ENCODE data around the gene ADORA2B. TPM values are rescaled to one million over a fixed set of nuclear protein-coding genes. Genes with fewer than 3 reads are reported as not detected.

The ADORA2B gene
- total and polyA plus RNA-seq, 2 of the 8 experiments (the other 6 are each of a cell fraction or from before 2014, with no cell fraction given), result 2.6 to 8.2 TPM

GRCh38 chr17:15947976-15948752 is 3.2 kb downstream of the ADORA2B start:
- H3K4me2 ChIP-seq (ENCODE audit: insufficient read depth in 1 of 2, low read depth in 2 of 2, low read length in 2 of 2), result no peak overlapping the region
- POLR2A ChIA-PET (ENCODE audit: partially characterized antibody), result interaction anchor here (1.1 to 3.9 kb wide), 2 partner anchors 18 to 51 kb away, joined by 4 to 25 read pairs; partner anchors contain the start of genes TTC19 and ZSWIM7
- TF ChIP-seq ATF2 (IDR thresholded peaks at IDR 0.05; ENCODE audit: low read length), result no peak
- no peak for TF ChIP-seq SP1 (IDR thresholded peaks at IDR 0.05; ENCODE audit: low read depth, low read length)
- TF ChIP-seq KDM1A (IDR thresholded peaks at IDR 0.05; ENCODE audit: borderline replicate concordance, low read length), result no peak
- no peak for TF ChIP-seq RBBP5 (IDR thresholded peaks at IDR 0.05; ENCODE audit: borderline replicate concordance, low read depth, low read length)
- no peak for TF ChIP-seq SIN3A (conservative IDR thresholded peaks at IDR 0.05 in 1 of 2, IDR thresholded peaks at IDR 0.05 in 1 of 2; ENCODE audit: low read depth in 1 of 2, low read length in 2 of 2)
- TF ChIP-seq CHD2 (IDR thresholded peaks at IDR 0.05; ENCODE audit: low read length), result no peak
- no peak for TF ChIP-seq POLR2A (IDR thresholded peaks at IDR 0.05; ENCODE audit: control extremely low read depth in 1 of 2, low read depth in 2 of 2, low read length in 2 of 2)
- TF ChIP-seq FOSL1 (IDR thresholded peaks at IDR 0.05; ENCODE audit: insufficient read depth, low read depth, low read length), result no peak
- TF ChIP-seq SIX5 (IDR thresholded peaks at IDR 0.05; ENCODE audit: low read depth, low read length), result no peak
- TF ChIP-seq CREB1 (IDR thresholded peaks at IDR 0.05), result no peak
- no peak for TF ChIP-seq RFX5 (IDR thresholded peaks at IDR 0.05; ENCODE audit: borderline replicate concordance, low read depth, low read length)

More at GRCh38 chr17:15947976-15948752, 3.2 kb downstream of the ADORA2B start:
- no peaks in the 10 kb centered on the region for H3K79me2 ChIP-seq (ENCODE audit: control insufficient read depth in 1 of 2, insufficient read depth in 2 of 2, low read length in 2 of 2)
- H2BK120ac ChIP-seq (replicated peaks; ENCODE audit: low read depth, low read length), result no peak overlapping the region
- no peaks in the 10 kb centered on the region; the same call in 1 of the 2 replicates for H3K79me1 ChIP-seq (ENCODE audit: low read depth, low read length)
- H3K4me3 ChIP-seq (ENCODE audit: extremely low read depth in 1 of 4, insufficient read depth in 2 of 4, low read depth in 3 of 4, low read length in 4 of 4), result no peak overlapping the region
- no peak overlapping the region; a peak in 1 of 7 replicates for H3K9ac ChIP-seq (replicated peaks in 1 of 4; ENCODE audit: extremely low read depth in 1 of 4, low read depth in 3 of 4, low read length in 3 of 4)
- CTCF ChIA-PET (ENCODE audit: partially characterized antibody), result no interaction called here
- no peak overlapping the region; the same call in 1 of the 2 replicates for H4K8ac ChIP-seq (ENCODE audit: extremely low read depth, insufficient read depth, low read length)
- no peaks in the 10 kb centered on the region for H4K20me1 ChIP-seq (replicated peaks in 1 of 2; ENCODE audit: control insufficient read depth in 1 of 2, insufficient read depth in 2 of 2, low read length in 2 of 2)
- peak overlapping the region; percentile 43; the same call in 1 of the 2 replicates for H2AK5ac ChIP-seq (ENCODE audit: low read depth, low read length)
- H3K36me3 ChIP-seq (ENCODE audit: control insufficient read depth in 2 of 4, insufficient read depth in 4 of 4, low read length in 3 of 4), result no peaks in the 10 kb centered on the region
- no peaks in the 10 kb centered on the region for H3K9me3 ChIP-seq (ENCODE audit: insufficient read depth in 2 of 2, low read depth in 1 of 2, low read length in 1 of 2)
- FAIRE-seq, result no peak
- no peak overlapping the region for H3K27ac ChIP-seq (ENCODE audit: low read depth, low read length)
- H2BK12ac ChIP-seq (ENCODE audit: low read depth, low read length), result peak overlapping the region; percentile 80; the same call in 1 of the 2 replicates
- no peak overlapping the region for H2BK5ac ChIP-seq (ENCODE audit: low read depth, low read length)
- H3K27me3 ChIP-seq (replicated peaks in 1 of 4; ENCODE audit: control insufficient read depth in 3 of 4, extremely low read depth in 1 of 4, insufficient read depth in 3 of 4, low read length in 3 of 4), result peaks cover 10 to 41% (median 35%) of the 10 kb centered on the region in 4 experiments
- H4K91ac ChIP-seq (replicated peaks; ENCODE audit: insufficient read length, low read length), result peak overlapping the region; percentile 57
- H3K4me1 ChIP-seq (replicated peaks in 1 of 4; ENCODE audit: control insufficient read depth in 3 of 4, insufficient read depth in 4 of 4, low read length in 3 of 4), result peaks cover 5 to 17% (median 5%) of the 10 kb centered on the region in 4 experiments; a peak in 6 of 7 replicates
- H3K18ac ChIP-seq (ENCODE audit: extremely low read depth, low read length), result no peak overlapping the region; the same call in 1 of the 2 replicates
- no peak overlapping the region for H3K14ac ChIP-seq (ENCODE audit: insufficient read length)
- H4K5ac ChIP-seq (ENCODE audit: insufficient read length, low read depth, low read length), result no peak overlapping the region
- no peak overlapping the region for H3K23ac ChIP-seq (ENCODE audit: insufficient read length)
- H2AFZ ChIP-seq (ENCODE audit: low read length), result no peak overlapping the region
- H3K23me2 ChIP-seq (ENCODE audit: low read depth, low read length), result peaks cover 14% of the 10 kb centered on the region
- H2BK15ac ChIP-seq (ENCODE audit: low read length), result no peak overlapping the region
- no peak for DNase-seq (ENCODE audit: low read depth in 1 of 2, low spot score in 2 of 2)
- H2BK20ac ChIP-seq (ENCODE audit: low read length), result no peak overlapping the region
- H3K4ac ChIP-seq (replicated peaks; ENCODE audit: insufficient read length, low read depth, low read length), result peak overlapping the region; percentile 44
- 91% methylated on average over 9 of the region's 16 CpGs; no CpG with 5 or more reads in 1 of the 2 experiments for WGBS, 2 experiments (ENCODE audit: extremely low coverage in 1 of 2, insufficient coverage in 1 of 2, insufficient read length in 1 of 2, insufficient replicate concordance in 2 of 2, low coverage in 1 of 2, low lambda C conversion rate in 2 of 2, missing lambda C conversion rate in 1 of 2)
- H3K56ac ChIP-seq (replicated peaks; ENCODE audit: insufficient read length, low read depth, low read length), result no peak overlapping the region
